Measurements from ENCODE around the gene MGA.

GRCh38 chr15:41772720-41773331 lies 112.6 kb downstream of the MGA start:
- TF ChIP-seq CTCF (IDR thresholded peaks at IDR 0.05) (peak; percentile 59 to 88 (median 70)), POLR2A (IDR thresholded peaks at IDR 0.05) (no peak)
